Loucy (cell line): ENCODE results near the gene DNM3.

Experiments
- CTCF ChIP-seq: fragments of 200-600 bp; sonication (generic); conservative IDR thresholded peaks from 2 replicates; pipeline ENCODE4 v1.5.1; 2014; ENCODE audit warnings: mild to moderate bottlenecking, antibody characterized with exemption, low read length
- EZH2phosphoT487 ChIP-seq: fragments of 200-600 bp; IDR thresholded peaks from 2 replicates; pipeline ENCODE4 v1.6.1; 2018; ENCODE audit warnings: antibody characterized with exemption, mild to moderate bottlenecking, moderate library complexity, borderline replicate concordance

- no peak for TF ChIP-seq CTCF
- TF ChIP-seq EZH2phosphoT487, result no peak
Observed at GRCh38 chr1:172054172-172054571, 212.9 kb downstream of the DNM3 start.
